Fibroblast of skin of scalp (primary cell): ENCODE data around the gene EXD3. TPM values are rescaled to one million over a fixed set of nuclear protein-coding genes. Genes with fewer than 3 reads are reported as not detected.
"Not testable (repeated sequence)": the region's sequence is repeated elsewhere in the genome, so short reads cannot be mapped to it uniquely, and the experiment has no call there.

Experiments used
- DNase-seq: peaks from one replicate; pipeline ENCODE4 v3.0.0-alpha.2; 2013
- polyA plus RNA-seq, 2 experiments: library from polyadenylated mRNA; unstranded; fragments of 120-200 nt; gene quantifications; one replicate each; pipeline ENCODE4 v1.2.1, GENCODE V29; 2013; ENCODE audit not compliant: insufficient read length in 2 of 2

Gene EXD3, protein sequence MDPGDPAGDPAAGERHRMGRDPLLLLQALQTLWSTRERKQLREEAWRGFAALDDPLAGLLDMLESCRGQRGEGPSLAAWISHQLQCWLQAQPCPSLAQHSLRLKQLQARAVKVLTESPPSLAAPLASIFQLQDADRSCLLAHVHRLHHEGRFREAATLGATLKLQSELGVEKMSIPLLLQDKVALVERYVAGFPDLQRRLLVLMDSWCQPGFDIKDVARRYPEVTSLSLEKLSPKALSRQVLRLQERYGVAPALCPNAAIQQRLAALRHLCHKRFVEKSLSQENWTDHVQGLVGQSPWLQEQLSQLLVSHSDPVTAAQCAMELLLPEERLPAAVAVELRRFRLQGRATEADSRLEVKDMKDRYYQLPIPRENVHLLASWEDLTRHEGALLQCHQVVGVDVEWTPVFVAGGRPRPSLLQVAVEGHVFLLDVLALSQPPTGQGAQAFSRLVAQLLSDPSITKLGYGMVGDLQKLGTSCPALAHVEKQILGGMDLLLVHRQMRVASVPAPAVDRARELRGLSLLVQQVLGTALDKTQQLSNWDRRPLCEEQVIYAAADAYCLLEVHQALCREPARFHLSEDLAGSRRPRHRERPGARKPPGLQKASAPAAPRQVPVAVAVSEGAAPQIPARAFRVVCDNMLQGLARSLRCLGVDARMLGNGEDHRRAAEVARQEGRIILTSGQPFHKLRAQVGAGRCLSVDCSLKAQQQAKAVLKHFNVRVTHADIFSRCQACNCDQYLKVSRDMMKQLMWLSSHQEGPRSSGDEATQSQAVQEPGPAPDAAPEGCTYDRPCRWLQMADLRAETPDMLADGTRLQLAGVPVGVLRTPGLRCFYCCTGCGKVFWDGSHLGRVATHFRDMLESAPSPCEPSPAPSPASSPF
- polyA plus RNA-seq (2013, experiment 1 of 2; ENCODE audit: insufficient read length) = 7.0 TPM
- polyA plus RNA-seq (2013, experiment 2 of 2; ENCODE audit: insufficient read length) = 6.7 TPM

DNA sequence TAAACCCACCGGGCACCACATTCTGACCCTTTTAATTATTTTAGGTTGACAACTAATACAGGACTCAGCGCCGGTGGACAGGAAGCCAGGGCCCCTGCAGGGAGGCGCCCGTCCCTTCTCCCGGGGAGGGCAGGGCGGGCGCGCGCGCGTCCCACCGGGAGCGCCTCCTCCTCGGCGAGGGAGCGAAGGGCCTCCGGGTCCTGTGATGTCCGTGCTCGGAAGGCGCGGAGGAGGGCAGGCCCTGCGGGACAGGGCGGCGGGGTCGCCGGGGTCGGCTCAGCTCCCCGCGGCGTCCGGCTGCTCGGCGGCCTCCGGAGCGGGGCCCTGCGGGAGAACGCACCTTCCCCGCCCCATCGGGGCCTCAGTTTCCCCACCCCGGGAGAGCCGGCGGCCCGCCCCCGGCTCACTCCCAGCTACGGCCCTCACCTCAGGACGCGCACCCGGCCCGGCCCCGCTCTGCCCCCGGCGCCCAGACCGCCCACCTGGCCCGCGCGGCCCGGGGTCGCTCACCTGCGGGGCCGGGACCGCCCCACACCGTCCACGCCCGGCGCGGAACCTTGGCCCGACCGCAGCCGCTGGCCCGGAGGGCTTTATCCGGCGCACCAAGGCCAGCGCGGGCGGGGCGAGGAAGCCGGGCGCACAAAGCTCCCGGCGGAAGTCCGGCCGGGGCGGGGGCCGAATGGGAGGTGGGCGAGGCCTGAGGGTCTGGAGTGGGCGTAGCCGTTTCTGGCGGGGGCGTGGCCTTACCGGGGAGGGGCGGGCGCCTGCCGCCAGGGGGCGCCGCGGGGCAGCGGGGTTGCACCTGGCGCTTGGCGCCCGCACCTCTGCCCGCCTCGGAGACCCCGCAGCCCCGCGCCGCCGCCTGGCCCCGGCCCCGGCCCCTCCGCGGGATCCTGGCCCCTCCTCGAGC is at the start of gene EXD3, which contains the start of gene NOXA1:
Gene EXD3, minus strand, starts transcription at position 559 of the 910 bp plus-strand sequence. CDS start 27,805 bp downstream, outside the sequence.
Gene NOXA1, plus strand, starts transcription at position 790 of the 910 bp plus-strand sequence. CDS start 137 bp downstream, outside the sequence.
- DNase-seq = peak; percentile 94

DNA sequence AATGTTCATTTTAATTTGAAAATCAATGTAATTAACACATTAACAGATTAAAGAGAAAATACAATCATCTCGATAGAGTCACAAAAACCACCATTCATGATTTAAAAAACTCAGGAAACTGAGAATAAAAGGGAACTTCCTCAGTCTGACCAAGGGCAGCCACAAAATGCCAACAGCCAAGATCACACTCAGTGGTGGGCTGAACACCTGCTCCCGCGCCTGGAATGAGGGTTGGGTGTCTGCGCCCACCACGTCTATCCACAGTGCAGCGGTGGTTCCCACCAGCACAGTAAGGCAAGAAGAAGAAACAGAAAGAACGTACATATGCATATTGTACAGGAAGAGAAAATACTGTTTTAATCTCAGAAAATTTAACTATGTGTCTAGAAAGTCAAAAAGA is 47.8 kb upstream of the EXD3 start:
- DNase-seq = no peak

DNA sequence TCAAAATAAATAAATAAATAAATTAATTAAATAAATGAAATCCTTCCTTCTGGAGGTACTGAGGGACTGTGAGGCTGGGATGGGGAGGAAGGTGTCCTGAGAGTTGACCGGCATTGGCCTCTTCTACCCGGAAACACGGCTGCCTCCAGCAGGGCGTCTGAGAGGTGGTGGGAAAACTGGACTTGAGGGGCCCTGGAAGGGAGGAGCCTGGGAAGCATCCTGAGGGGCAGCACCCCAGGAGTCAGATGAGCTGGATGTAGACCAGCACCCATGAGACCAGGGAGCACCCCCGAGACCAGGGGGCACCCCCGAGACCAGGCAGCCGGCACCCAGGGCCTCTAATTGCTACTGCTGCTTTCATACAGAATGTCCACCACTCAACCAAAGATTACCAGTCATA is 44.9 kb upstream of the EXD3 start:
- DNase-seq = no peak

DNA sequence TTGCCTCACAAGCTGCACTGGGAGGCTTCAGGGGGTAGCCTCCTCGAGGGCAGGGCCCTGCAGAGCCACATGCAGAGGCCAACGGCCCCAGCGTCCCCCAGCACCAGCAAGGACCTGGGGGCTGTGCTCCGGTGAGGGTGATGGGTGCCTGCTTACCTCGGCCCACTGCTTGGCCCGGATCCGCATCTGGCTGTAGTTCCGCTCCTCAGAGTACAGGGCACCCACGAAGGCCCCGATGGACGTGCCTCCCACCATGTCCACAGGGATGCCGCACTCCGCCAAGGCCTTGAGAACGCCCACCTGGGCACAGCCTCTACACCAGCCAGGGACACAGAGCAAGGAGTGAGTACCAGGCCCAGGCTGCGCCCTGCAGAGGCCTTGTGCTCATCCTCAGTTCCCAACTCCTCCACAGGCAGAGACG is 44.2 kb upstream of the EXD3 start:
- DNase-seq = no peak

DNA sequence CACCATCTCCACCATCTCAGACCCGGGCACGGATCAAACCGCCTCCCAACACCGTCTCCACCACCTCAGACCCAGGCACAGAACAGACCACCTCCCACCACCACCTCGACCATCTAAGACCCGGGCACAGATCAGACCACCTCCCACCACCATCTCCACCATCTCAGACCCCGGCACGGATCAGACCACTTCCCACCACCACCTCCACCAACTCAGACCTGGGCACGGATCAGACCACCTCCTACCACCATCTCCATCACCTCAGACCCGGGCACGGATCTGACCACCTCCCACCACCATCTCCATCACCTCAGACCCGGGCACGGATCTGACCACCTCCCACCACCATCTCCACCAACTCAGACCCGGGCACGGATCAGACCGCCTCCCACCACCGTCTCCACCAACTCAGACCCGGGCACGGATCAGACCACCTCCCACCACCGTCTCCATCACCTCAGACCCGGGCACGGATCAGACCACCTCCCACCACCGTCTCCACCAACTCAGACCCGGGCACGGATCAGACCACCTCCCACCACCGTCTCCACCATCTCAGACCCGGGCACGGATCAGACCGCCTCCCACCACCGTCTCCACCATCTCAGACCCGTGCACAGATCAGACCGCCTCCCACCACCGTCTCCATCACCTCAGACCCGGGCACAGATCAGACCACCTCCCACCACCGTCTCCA is 43.6 kb upstream of the EXD3 start:
- not testable (repeated sequence) for DNase-seq

DNA sequence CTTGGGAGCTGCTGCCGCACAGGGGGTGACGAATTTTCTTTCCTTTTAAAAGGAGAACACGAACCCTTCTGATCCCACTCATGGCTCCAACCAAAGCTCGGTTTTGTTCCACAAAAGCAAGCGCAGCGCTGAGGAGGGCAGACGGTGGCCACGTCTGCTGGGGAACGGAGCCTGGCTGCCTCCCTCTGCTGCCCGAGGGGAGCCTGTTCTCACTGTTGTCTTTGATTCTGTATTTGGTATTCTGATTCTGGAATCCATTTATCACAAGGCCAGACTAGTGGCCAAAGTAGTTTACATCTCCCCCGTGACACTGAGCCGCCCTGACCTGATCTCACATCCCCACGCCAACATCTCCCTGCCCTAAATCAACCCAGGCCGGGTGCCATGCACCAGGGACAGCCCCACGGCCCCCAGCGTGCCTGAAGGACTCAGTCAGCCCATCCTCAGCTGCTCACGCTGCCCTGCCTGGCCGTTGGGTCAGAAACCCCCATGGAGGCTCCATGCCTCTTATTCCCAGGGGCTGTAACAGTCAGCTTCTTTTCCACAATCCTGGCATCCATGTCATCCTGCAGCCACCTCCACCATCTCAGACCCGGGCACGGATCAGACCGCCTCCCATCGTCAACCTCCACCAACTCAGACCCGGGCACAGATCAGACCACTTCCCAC is 42.9 kb upstream of the EXD3 start:
- no peak for DNase-seq

DNA sequence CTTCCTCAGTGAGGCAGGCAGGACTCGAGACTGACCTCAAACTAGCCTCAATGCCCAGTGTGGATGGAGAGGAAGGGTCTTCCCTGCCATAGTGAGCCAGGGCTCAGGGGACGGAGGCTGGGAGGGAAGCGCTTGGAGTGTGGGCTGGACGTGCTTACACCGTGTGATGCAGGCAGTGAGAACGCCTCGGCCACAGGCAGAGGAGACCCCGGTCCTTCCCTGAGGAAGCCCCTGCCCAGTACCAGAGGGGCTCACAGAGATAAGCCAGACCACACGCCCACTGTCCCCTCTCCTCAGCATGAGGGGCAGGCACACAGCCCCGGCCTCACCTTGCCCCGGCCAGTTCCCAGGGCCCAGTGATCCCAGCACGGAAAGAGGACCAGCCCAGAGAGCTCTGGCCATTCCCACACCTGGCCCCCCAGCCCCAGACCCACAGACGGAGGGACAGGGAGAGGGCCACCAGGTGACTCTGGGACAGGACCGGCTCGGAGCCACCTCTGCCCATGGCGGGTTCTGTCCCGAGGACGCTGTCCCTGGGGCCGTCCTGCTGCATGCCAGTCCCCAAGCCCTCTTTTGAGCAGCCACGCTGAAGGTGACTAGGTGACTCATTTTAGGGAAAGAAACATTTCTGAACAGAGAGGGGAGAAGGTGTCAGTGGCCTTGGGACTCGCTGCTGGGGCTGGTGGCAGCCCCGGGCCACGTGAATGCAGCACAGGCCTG is 42.2 kb upstream of the EXD3 start:
- DNase-seq = no peak

DNA sequence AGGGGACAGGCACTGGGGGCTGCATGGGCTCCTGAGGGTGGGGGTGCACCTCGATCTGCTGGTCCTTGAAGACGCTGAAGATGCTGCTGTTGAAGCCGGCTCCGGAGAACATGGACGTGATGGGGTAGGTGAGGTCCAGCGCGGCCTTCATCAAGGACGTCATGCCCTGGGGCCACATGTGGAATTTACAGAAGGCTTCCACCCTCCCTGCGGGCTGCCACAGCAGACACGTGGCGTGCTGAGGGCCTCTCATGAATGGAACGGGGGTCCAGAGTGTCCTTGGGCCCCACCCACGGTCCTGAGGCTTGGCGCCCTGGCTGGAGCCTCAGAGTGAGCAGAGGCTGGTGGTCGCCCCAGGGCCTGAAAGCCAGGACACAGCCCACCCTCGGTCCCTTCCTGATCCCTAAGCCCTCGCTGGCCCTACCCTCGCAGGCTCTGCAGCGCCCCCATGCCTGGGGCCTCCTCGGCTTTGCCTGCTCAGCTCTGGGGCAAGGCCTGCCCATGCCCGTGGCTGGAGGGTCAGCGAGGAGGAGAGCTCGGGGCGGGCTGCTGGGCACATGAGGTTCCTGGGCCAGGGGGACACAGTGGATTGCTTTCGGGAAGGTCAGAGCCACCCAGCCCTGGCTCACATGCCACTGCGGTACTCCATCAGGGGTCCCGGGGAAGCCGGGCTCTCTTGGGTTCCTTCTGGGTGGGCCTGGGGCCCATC is 41.5 kb upstream of the EXD3 start:
- no peak for DNase-seq

DNA sequence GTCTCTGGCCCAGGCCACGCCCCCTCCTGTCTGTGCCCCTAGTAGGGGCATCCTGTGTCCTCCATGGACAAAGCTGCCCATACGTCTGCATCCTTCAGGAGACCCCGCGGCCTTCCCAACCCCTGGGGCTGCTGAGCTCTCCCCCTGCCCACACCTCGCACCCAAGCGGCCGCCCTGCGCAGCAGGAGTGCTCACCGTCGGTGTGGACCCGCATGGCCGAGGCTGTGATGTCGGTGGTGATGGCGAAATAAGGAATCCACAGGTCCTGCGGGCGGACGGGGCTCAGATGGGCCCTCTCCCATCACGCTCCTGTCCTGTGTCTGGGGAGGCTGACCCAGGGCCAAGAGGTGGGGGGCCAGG is 40.9 kb upstream of the EXD3 start:
- DNase-seq = no peak

DNA sequence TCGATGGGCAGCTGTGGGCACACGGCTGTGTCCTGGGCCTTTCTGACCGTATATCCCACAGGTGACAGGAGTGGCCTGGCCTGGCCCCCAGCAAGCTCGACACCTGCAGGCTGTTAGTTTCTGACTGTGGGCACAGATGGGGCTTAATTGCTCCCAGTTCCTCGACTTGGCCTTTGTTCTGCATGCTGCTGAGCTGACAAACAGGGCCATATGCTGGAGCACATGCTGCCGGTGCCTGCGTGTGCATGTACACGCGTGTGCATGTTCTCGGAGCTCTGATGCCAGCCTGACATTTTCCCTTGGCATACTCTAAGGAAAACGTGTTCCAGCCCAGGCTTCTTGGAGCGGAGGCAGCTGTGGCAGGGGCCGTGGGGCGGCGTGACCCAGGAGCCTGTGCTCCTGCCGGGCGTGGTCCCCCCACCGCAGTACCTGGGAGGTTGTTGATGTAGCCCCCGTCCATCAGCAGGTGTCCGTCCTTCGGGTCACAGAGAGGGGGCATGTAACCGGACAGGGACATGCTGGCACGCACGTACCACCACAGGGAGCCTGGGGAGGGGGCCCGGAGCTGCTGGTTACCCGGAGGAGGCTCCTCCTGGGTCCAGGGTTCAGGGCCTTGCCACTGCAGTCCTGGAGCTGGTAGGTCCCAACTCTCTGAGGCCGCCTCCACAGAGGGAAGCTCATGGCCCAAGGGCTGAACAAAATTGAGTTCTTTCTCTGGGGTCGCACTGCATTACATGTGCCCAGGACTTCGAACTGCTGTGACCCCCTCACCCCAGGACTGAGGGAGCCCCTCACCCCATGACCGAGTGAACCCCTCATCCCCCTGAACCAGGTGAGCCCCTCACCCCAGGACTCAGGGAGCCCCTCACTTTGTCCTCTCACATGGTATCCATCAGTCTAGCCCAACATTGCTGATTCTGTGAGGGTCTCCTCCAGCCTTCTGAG is 40.3 kb upstream of the EXD3 start:
- no peak for DNase-seq

DNA sequence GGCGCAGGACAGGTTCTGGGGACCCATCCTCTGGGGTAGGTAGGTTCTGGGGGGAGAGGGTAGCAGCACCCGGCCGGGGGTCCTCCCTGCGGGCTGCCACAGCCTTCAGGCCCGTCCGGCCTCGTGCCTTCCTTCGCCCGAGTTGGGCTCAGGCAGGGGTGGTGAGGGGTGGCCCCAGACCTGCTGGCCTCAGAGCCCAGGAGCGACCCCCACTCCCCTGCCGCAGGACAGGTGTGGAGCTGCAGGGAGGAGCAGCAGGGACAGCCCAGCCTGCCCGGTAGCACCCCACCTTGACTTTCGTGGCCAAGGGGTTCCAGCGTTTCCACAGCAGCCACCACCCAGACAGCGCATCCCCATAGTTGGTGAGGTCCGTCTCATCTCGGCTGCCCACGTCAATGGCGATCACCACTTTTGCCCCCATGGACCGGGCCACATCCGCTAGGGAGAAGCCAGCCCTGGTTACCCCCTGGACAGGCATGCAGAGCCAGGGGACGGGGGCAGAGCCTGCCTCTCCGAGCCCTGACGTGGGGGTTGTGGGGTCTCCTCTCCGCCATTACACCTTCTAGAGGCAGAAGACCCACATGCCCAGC is 39.5 kb upstream of the EXD3 start:
- DNase-seq = no peak

DNA sequence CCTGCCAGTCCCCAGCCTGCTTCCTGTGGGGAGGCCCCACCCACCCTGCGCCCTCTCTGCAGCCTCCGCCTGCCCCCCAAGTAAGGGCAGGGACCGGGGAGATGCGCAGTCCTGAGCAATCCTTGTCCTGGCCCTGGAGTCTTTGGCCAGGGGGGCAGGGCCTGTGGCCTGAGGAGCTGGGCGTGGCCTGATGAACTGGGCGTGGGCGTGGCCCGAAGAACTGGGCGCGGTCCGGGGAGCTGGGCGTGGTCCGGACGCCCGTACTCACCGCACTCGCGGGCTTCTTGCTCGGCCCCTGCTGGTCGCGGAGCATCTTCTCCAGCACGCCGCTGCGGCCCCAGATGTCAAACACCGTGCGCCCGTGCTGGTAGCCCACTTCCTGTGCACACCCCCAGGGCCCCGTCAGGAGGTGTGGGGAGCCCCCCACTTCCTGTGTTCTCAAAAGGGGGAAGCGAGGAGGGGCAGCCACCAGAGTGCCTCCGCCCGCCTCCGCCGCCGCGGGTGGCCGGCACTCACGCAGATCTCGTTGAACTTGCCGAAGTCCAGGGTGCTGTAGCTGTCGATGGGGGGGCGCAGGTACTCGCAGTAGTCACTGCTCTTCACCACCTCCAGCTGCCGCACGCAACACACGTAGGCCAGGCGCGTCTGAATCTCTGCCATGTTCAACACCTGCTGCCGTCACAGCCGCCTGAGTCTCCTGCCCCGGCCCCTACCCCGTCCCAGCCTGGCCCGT is 38.9 kb upstream of the EXD3 start:
- DNase-seq = no peak

DNA sequence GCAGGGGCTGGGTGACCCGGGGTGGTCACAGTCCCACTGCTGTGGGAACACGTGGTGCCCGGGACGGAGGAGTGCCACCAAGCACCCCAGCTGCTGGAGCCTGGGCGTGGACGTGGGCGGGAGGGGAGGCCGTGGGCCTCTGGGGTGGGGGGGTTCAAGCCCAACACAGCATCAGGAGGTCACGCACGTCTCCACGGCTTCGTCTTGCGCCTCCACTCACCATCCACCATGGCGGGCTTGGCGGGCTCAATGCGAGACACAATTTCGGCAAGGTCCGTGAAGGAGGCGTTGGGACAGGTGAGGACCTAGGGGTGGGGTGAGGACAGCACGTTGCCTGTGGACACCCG is 38.3 kb upstream of the EXD3 start:
- DNase-seq = no peak

DNA sequence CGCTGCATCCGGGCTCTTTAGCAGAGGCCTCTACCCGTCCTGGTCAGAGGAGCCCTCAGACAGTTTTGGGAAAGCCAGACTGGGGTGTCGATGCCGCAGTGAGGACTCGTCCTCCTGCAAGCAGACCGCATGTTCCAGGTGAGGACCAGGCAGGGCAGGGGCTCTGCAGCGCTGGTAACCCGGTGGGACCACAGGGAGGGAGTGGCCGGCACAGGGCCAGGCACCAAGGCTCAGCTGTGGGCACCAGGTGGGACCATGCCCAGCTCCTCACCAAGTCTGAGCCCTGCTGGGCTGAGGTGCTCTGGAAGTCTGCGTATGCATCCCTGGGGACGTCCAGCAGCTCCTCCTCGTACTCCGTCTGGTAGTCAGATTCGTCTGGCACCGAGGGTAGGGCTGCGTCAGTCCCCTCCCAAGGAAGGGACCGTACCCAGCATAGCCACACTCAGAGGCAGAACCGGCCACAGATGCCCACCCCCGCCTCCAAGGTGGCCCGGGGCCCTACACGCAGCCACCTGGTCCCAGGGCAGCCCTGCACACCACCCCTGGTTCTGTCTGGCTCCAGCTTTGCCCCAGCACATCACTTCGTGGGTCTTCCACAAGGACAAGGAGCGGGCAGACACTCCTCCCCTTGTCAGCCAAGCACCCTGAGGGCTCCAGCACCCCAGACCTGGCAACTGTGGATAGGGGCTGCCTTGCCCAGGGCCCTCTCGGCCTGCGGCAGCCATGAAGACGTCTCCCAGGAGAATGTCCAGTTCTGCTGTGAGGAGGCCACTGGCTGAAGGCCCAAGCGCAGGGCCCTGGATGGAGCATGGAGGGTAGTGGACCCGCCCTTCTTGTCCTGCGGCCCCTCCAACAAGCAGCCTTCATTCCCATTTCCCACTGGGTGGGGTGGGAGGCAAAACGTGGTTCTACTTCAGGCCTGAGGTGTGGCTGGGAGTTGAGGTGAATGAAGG is 37.7 kb upstream of the EXD3 start:
- no peak for DNase-seq

DNA sequence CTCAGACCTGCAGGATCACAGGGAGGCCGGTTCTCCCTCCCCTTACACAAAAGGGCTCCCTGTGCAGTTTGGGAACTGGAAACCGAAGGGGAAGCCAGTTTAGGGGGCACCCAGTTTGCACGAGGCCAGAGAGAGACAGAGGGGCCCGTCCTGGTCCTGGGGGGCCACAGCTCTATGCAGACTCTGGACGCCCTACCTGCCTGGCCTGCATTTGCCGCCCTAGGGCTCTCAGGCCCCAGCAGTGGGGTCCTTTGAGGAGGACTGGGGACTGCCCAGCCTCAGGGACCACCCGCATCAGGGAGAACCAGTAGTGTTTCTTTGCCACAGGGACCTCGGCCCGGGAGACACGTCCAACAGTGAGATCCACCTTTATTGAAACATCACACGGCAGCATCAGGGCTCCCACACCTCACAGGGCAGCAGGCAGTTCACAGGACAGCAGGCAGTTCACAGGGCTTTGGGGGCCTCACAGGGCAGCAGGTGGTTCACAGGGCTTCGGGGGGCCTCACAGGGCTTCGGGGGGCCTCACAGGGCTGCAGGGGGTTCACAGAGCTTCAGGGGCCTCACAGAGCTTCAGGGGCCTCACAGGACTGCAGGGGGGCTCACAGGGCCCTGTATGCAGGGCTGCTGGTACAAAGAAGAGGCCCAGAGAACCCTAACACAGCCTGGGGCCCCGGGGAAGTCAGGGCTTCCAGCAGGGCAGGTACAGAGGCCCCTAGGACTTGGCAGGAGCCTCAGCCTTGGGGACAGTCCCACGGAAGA is 36.8 kb upstream of the EXD3 start:
- DNase-seq = no peak
